H9 (cell line): ENCODE data around the gene ACAD9. TPM values are rescaled to one million over a fixed set of nuclear protein-coding genes. Genes with fewer than 3 reads are reported as not detected.
A peak's percentile ranks its signal among the peaks of the same experiment; 100 is the strongest.

Experiments used
- DNase-seq: peaks from one replicate; pipeline ENCODE4 v3.0.0-alpha.2; 2017
- H2AFZ ChIP-seq: one replicate; pipeline ENCODE4 v1.6.1; 2013; ENCODE audit warnings: mild to moderate bottlenecking, low read length, control low read depth, moderate library complexity
- H2AK5ac ChIP-seq: 2 replicates; pipeline ENCODE4 v1.6.1; 2013; ENCODE audit warnings: low read length, control low read depth, mixed read lengths; ENCODE audit not compliant: insufficient read length
- H2BK120ac ChIP-seq: one replicate; pipeline ENCODE4 v1.6.1; 2013; ENCODE audit warnings: low read depth, mild to moderate bottlenecking, low read length, control low read depth, inconsistent platforms; ENCODE audit not compliant: poor library complexity, severe bottlenecking
- H2BK12ac ChIP-seq: 2 replicates; pipeline ENCODE4 v1.6.1; 2013; ENCODE audit warnings: low read length, control low read depth, mixed read lengths, low read depth; ENCODE audit not compliant: insufficient read length
- H2BK15ac ChIP-seq: 2 replicates; pipeline ENCODE4 v1.6.1; 2013; ENCODE audit warnings: low read depth, low read length, control low read depth
- H2BK20ac ChIP-seq: one replicate; pipeline ENCODE4 v1.6.1; 2013; ENCODE audit warnings: low read depth, mild to moderate bottlenecking, low read length, control low read depth, inconsistent platforms; ENCODE audit not compliant: poor library complexity, severe bottlenecking
- H2BK5ac ChIP-seq: 2 replicates; pipeline ENCODE4 v1.6.1; 2013; ENCODE audit warnings: low read length, control low read depth, mixed read lengths; ENCODE audit not compliant: insufficient read length
- H3K14ac ChIP-seq: 2 replicates; pipeline ENCODE4 v1.6.1; 2013; ENCODE audit warnings: low read length, control low read depth; ENCODE audit not compliant: insufficient read depth
- H3K18ac ChIP-seq: 2 replicates; pipeline ENCODE4 v1.6.1; 2013; ENCODE audit warnings: low read depth, mild to moderate bottlenecking, mixed read lengths, low read length, control low read depth; ENCODE audit not compliant: insufficient read length
- H3K23ac ChIP-seq: 2 replicates; pipeline ENCODE4 v1.6.1; 2013; ENCODE audit warnings: low read length, control low read depth, mixed read lengths, low read depth; ENCODE audit not compliant: insufficient read length
- H3K23me2 ChIP-seq: 2 replicates; pipeline ENCODE4 v1.6.1; 2013; ENCODE audit warnings: low read depth, mild to moderate bottlenecking, mixed read lengths, low read length, control low read depth; ENCODE audit not compliant: insufficient read length, poor library complexity, severe bottlenecking
- H3K27ac ChIP-seq: 2 replicates; pipeline ENCODE4 v1.5.1; 2013; ENCODE audit warnings: low read length, control low read depth, mixed read lengths, low read depth; ENCODE audit not compliant: insufficient read length
- H3K27me3 ChIP-seq: 2 replicates; pipeline ENCODE4 v1.6.1; 2013; ENCODE audit warnings: low read length, control low read depth, inconsistent platforms; ENCODE audit not compliant: insufficient read depth
- H3K4ac ChIP-seq: 2 replicates; pipeline ENCODE4 v1.6.1; 2013; ENCODE audit warnings: low read depth, mild to moderate bottlenecking, control low read depth, inconsistent platforms, low read length, moderate library complexity
- H3K4me1 ChIP-seq: 2 replicates; pipeline ENCODE4 v1.6.1; 2013; ENCODE audit warnings: low read length, control low read depth, inconsistent platforms; ENCODE audit not compliant: insufficient read depth
- H3K4me2 ChIP-seq: 2 replicates; pipeline ENCODE4 v1.6.1; 2013; ENCODE audit warnings: low read length, control low read depth, mixed read lengths; ENCODE audit not compliant: insufficient read length, insufficient read depth
- H3K56ac ChIP-seq: 2 replicates; pipeline ENCODE4 v1.6.1; 2013; ENCODE audit warnings: low read depth, mild to moderate bottlenecking, mixed read lengths, low read length, control low read depth; ENCODE audit not compliant: insufficient read length
- H3K79me1 ChIP-seq: 2 replicates; pipeline ENCODE4 v1.6.1; 2013; ENCODE audit warnings: low read depth, mild to moderate bottlenecking, moderate library complexity, low read length, control low read depth, inconsistent platforms; ENCODE audit not compliant: insufficient read depth, poor library complexity, severe bottlenecking
- H3K79me2 ChIP-seq: 2 replicates; pipeline ENCODE4 v1.6.1; 2013; ENCODE audit warnings: low read length, control low read depth, inconsistent platforms; ENCODE audit not compliant: insufficient read depth
- H3K9ac ChIP-seq: 2 replicates; pipeline ENCODE4 v1.6.1; 2013; ENCODE audit warnings: low read length, control low read depth, mixed read lengths; ENCODE audit not compliant: insufficient read length; ENCODE audit errors: extremely low read depth
- H3K9me3 ChIP-seq: one replicate; pipeline ENCODE4 v1.6.1; 2013; ENCODE audit warnings: low read depth, low read length, inconsistent platforms; ENCODE audit not compliant: control insufficient read depth
- H3T11ph ChIP-seq: one replicate; pipeline ENCODE4 v1.6.1; 2013; ENCODE audit warnings: mild to moderate bottlenecking, low read length, control low read depth, inconsistent platforms
- H4K20me1 ChIP-seq: one replicate; pipeline ENCODE4 v1.6.1; 2013; ENCODE audit not compliant: control insufficient read depth, insufficient read length, insufficient read depth
- H4K5ac ChIP-seq: 2 replicates; pipeline ENCODE4 v1.6.1; 2013; ENCODE audit warnings: low read depth, mild to moderate bottlenecking, mixed read lengths, low read length, control low read depth; ENCODE audit not compliant: insufficient read length
- H4K8ac ChIP-seq: replicated peaks from 2 replicates; pipeline ENCODE4 v1.6.1; 2013; ENCODE audit warnings: low read length, control low read depth, mixed read lengths, low read depth; ENCODE audit not compliant: insufficient read length
- H4K91ac ChIP-seq: 2 replicates; pipeline ENCODE4 v1.6.1; 2013; ENCODE audit warnings: low read depth, mild to moderate bottlenecking, moderate library complexity, mixed read lengths, low read length, control low read depth; ENCODE audit not compliant: insufficient read length
- H3K27ac Mint-ChIP-seq, 3 experiments: 2 replicates in 2 of 3; 3 replicates in 1 of 3; pipeline ENCODE4 v1.8.0; 2020 to 2021; ENCODE audit warnings: mixed read lengths in 3 of 3, mild to moderate bottlenecking in 1 of 3, moderate library complexity in 1 of 3
- H3K27me3 Mint-ChIP-seq: 2 replicates; pipeline ENCODE4 v1.8.0; 2021; ENCODE audit warnings: low read depth, mild to moderate bottlenecking, moderate library complexity, mixed read lengths
- H3K36me3 Mint-ChIP-seq, 3 experiments: 2 replicates in 2 of 3; 3 replicates in 1 of 3; pipeline ENCODE4 v1.8.0; 2020 to 2021; ENCODE audit warnings: low read depth in 3 of 3, mixed read lengths in 3 of 3; ENCODE audit not compliant: insufficient read depth in 1 of 3
- H3K4me1 Mint-ChIP-seq, 2 experiments: 2 replicates each; pipeline ENCODE4 v1.8.0; 2020; ENCODE audit warnings: mixed read lengths in 2 of 2
- H3K4me3 Mint-ChIP-seq, 2 experiments: 2 replicates in 1 of 2; 3 replicates in 1 of 2; pipeline ENCODE4 v1.8.0; 2020 to 2021; ENCODE audit warnings: mild to moderate bottlenecking in 2 of 2, mixed read lengths in 2 of 2, moderate library complexity in 1 of 2
- H3K9me3 Mint-ChIP-seq, 2 experiments: 2 replicates in 1 of 2; 3 replicates in 1 of 2; pipeline ENCODE4 v1.8.0; 2020; ENCODE audit warnings: mild to moderate bottlenecking in 2 of 2, mixed read lengths in 2 of 2, moderate library complexity in 1 of 2
- WGBS: extraction: QIAGEN DNeasy Blood & Tissue Kit; methylation state at CpG from one replicate; pipeline ENCODE4 v1.1.7; 2013; ENCODE audit warnings: missing lambda C conversion rate, low lambda C conversion rate, mixed read lengths; ENCODE audit not compliant: insufficient read length; ENCODE audit errors: extremely low coverage; 5-methylcytosine and 5-hydroxymethylcytosine counted together
- total RNA-seq: library from RNA; stranded (reverse); gene quantifications from 2 replicates; pipeline ENCODE4 v1.2.1, GENCODE V29; 2021
- TF ChIP-seq, protein P1 (sequence below): fragments of 200-600 bp; sonication (generic); conservative IDR thresholded peaks from 3 replicates; pipeline ENCODE4 v1.8.0; 2021; ENCODE audit warnings: antibody characterized with exemption, mild to moderate bottlenecking

ACAD9 gene
- total RNA-seq, 1 experiment from 2014 or later: 43.1 TPM

- DNase-seq: peak; percentile 75
- Histone ChIP-seq H3K14ac (no peak overlapping the region), H3K27me3 (no peaks in the 10 kb centered on the region), H3K79me2 (peaks cover 7% of the 10 kb centered on the region; the same call in 1 of the 2 replicates), H3K4me1 (no peaks in the 10 kb centered on the region), H4K20me1 (no peaks in the 10 kb centered on the region), H2BK12ac (no peak overlapping the region), H4K91ac (no peak overlapping the region), H2BK120ac (no peak overlapping the region), H2AFZ (no peak overlapping the region), H3T11ph (no peak overlapping the region), H3K27ac (no peak overlapping the region), H3K9me3 (no peaks in the 10 kb centered on the region), H4K5ac (no peak overlapping the region), H2BK15ac (no peak overlapping the region), H2AK5ac (no peak overlapping the region), H3K23me2 (peaks cover 13% of the 10 kb centered on the region), H3K4ac (no peak overlapping the region), H3K9ac (no peak overlapping the region), H3K56ac (no peak overlapping the region), H3K23ac (no peak overlapping the region), H3K4me2 (no peak overlapping the region), H2BK20ac (no peak overlapping the region), H3K79me1 (no peaks in the 10 kb centered on the region), H3K18ac (no peak overlapping the region), H4K8ac (no peak overlapping the region), H2BK5ac (no peak overlapping the region)
- H3K4me3 Mint-ChIP-seq: no peak overlapping the region
- peak overlapping the region in 1 of 3 experiments; percentile 83; a peak in 1 of 7 replicates for H3K27ac Mint-ChIP-seq
- H3K36me3 Mint-ChIP-seq: peaks cover 0 to 5% (median 0%) of the 10 kb centered on the region in 3 experiments; a peak in 2 of 7 replicates
- no peaks in the 10 kb centered on the region for H3K9me3 Mint-ChIP-seq
- H3K27me3 Mint-ChIP-seq: peaks cover 23% of the 10 kb centered on the region
- TF ChIP-seq, protein P1, sequence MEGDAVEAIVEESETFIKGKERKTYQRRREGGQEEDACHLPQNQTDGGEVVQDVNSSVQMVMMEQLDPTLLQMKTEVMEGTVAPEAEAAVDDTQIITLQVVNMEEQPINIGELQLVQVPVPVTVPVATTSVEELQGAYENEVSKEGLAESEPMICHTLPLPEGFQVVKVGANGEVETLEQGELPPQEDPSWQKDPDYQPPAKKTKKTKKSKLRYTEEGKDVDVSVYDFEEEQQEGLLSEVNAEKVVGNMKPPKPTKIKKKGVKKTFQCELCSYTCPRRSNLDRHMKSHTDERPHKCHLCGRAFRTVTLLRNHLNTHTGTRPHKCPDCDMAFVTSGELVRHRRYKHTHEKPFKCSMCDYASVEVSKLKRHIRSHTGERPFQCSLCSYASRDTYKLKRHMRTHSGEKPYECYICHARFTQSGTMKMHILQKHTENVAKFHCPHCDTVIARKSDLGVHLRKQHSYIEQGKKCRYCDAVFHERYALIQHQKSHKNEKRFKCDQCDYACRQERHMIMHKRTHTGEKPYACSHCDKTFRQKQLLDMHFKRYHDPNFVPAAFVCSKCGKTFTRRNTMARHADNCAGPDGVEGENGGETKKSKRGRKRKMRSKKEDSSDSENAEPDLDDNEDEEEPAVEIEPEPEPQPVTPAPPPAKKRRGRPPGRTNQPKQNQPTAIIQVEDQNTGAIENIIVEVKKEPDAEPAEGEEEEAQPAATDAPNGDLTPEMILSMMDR: peak; percentile 73
- H3K4me1 Mint-ChIP-seq: peaks cover 26 to 29% of the 10 kb centered on the region in 2 experiments
- WGBS: no CpG with 5 or more reads among the region's 12 CpGs
Observed at GRCh38 chr3:128875556-128876120, 3.8 kb upstream of the ACAD9 start.
